Sigmoid colon (tissue), 7 donors: ENCODE measurements around the gene STAMBPL1. TPM values are rescaled to one million over a fixed set of nuclear protein-coding genes. Genes with fewer than 3 reads are reported as not detected.
"Not testable (repeated sequence)": the region's sequence is repeated elsewhere in the genome, so short reads cannot be mapped to it uniquely, and the experiment has no call there.

ENCODE experiments used
- DNase-seq: peaks from one replicate; pipeline ENCODE4 v3.0.0-alpha.2; 2019
- H3K27ac ChIP-seq, 4 donors: fragments of 200-600 bp; sonication (generic); one replicate each; pipeline ENCODE4 v1.5.1; 2016 to 2019; ENCODE audit warnings: mild to moderate bottlenecking in 1 of 4
- H3K27me3 ChIP-seq, 3 donors: fragments of 200-600 bp; sonication (generic); one replicate each; pipeline ENCODE4 v1.5.1; 2019; ENCODE audit warnings: mild to moderate bottlenecking in 1 of 3
- H3K36me3 ChIP-seq, 4 donors: fragments of 200-600 bp; sonication (generic); one replicate each; pipeline ENCODE4 v1.5.1; 2016 to 2019
- H3K4me1 ChIP-seq, 4 donors: fragments of 200-600 bp; sonication (generic); one replicate each; pipeline ENCODE4 v1.5.1; 2017 to 2019
- H3K4me3 ChIP-seq, 4 donors: fragments of 200-600 bp; sonication (generic); one replicate each; pipeline ENCODE4 v1.5.1; 2017 to 2019; ENCODE audit warnings: mild to moderate bottlenecking in 2 of 4, moderate library complexity in 1 of 4
- H3K9me3 ChIP-seq, 4 donors: fragments of 200-600 bp in 3 of 4; sonication (generic) in 3 of 4; one replicate each; pipeline versions ENCODE4 v1.5.1 to v1.6.1; 2013 to 2019
- EP300 ChIP-seq, 4 donors: sonication (generic); formaldehyde crosslinking; IDR thresholded peaks; one replicate each; pipeline ENCODE4 v1.6.1; 2017; ENCODE audit warnings: antibody characterized with exemption in 4 of 4
- POLR2A ChIP-seq, 2 donors: fragments of 450-650 bp; IDR thresholded peaks; one replicate each; pipeline ENCODE4 v1.6.1; 2016; ENCODE audit warnings: antibody characterized with exemption in 2 of 2, mild to moderate bottlenecking in 2 of 2, moderate library complexity in 2 of 2
- POLR2AphosphoS5 ChIP-seq, 4 donors: sonication (generic); formaldehyde crosslinking; IDR thresholded peaks; one replicate each; pipeline ENCODE4 v1.6.1; 2017; ENCODE audit warnings: antibody characterized with exemption in 4 of 4
- WGBS, 2 donors: extraction: QIAGEN DNeasy Blood & Tissue Kit; methylation state at CpG; one replicate each; pipeline ENCODE4 v1.1.7; 2013; 5-methylcytosine and 5-hydroxymethylcytosine counted together
- intact Hi-C: fragments of 100-400 bp; cut with DNase I; formaldehyde crosslinking; loops from one replicate; pipeline ENCODE4 v1.15.1; 2023
- polyA plus RNA-seq, 3 donors: library from polyadenylated mRNA; stranded (reverse); fragments of 200-250 nt; gene quantifications; one replicate each; pipeline ENCODE4 v1.2.3, GENCODE V29; 2013
- total RNA-seq, 4 donors: library from RNA; depleted of rRNA; stranded (reverse); fragments of >200 nt; gene quantifications; one replicate each; pipeline ENCODE4 v1.1.0, GENCODE V29; 2016
- TF ChIP-seq, protein P1 (sequence below), 4 experiments: fragments of 450-650 bp in 3 of 4; fragments of 200-600 bp in 1 of 4; IDR thresholded peaks; one replicate each; pipeline ENCODE4 v1.5.1; 2016 to 2019; ENCODE audit warnings: antibody characterized with exemption in 4 of 4, mild to moderate bottlenecking in 3 of 4, moderate library complexity in 2 of 4
- donor health status: healthy with polysubstance abuse.
- donor health status: Bipolar disorder and iron deficiency.
- donor health status: healthy.

The STAMBPL1 gene
- total and polyA plus RNA-seq, 7 donors, result 9.0 to 29.6 (median 11.0) TPM

DNA sequence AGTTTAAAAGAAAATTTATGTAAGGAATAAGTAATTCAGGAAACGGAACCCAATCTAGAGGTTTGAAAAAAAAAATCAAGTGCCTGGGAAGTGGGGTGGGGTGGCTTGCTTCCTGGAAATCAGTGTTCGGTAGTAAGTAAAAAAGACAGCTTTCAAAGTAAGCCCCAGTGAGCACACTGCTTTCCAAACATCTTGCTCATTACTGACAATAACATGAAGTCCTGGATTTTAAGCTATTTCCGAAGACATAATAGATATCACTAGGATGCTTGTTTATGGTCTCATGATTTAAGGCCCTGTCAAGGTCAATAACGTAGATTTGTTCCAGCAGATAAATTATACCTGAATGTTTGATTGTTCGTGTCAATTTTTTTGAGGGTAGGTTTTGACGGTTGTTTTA lies 1.3 kb downstream of the STAMBPL1 start:
- 4 to 19% methylated on average over 6 of the region's 6 CpGs for WGBS, 2 donors
- no peaks in the 10 kb centered on the region for H3K9me3 ChIP-seq
- H3K4me1 ChIP-seq, result peaks cover 0 to 16% (median 7%) of the 10 kb centered on the region in 4 donors
- TF ChIP-seq EP300 (IDR thresholded peaks at IDR 0.05) (no peak), POLR2AphosphoS5 (IDR thresholded peaks at IDR 0.05) (peak in 1 of 4 donors; percentile 22)
- H3K27ac ChIP-seq, result peak overlapping the region; percentile 77 to 92 (median 86)
- no peak for DNase-seq
- H3K4me3 ChIP-seq, result peak overlapping the region; percentile 56 to 78 (median 70)
- intact Hi-C loops, result loop anchor here (5.0 kb wide), 2 partner anchors 44 to 46 kb away; no protein-coding TSS in a partner anchor
- no peaks in the 10 kb centered on the region for H3K36me3 ChIP-seq
- H3K27me3 ChIP-seq, result no peaks in the 10 kb centered on the region

DNA sequence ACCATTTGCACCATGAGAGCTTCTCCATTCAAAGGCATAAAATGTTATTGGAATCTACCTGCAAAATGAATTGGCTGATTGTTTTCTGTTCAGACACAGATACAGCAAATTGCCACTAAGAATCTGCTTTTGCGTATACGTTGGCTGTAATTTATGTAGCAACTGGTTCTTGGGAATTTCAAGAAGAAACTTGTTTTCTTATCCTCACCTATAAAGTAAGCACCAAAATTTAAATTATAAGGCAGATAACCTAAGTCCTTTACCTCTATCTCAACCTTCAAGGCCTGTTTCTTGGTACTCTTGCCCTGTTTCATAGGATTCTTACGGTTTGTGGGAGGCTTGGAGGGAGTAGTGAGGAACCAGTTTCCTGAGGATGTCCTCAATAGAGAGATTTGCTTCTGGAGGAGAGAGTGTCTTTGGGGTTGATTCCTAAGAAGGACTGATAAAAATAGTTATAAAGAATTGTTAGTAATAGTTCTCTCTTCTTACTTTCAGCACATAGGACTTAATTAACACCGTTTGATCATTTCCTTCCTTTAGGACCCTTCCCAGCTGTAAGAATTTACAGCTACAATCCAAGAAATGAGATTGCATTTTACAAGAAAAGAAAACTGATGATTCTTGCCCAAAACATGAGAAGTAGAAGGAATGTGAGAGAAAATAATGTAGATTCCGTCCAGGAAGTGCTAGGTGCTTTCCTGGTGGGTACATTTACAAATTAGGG lies 2.0 kb downstream of the STAMBPL1 start:
- no peaks in the 10 kb centered on the region for H3K27me3 ChIP-seq
- 12 to 39% methylated on average over 5 of the region's 5 CpGs for WGBS, 2 donors
- H3K36me3 ChIP-seq, result no peaks in the 10 kb centered on the region
- peak overlapping the region; percentile 77 to 92 (median 86) for H3K27ac ChIP-seq
- H3K4me3 ChIP-seq, result peak overlapping the region in 3 of 4 donors; percentile 7 to 78 (median 75)
- intact Hi-C loops, result loop anchor here (5.0 kb wide), 2 partner anchors 45 kb away; no protein-coding TSS in a partner anchor
- TF ChIP-seq, protein P1, sequence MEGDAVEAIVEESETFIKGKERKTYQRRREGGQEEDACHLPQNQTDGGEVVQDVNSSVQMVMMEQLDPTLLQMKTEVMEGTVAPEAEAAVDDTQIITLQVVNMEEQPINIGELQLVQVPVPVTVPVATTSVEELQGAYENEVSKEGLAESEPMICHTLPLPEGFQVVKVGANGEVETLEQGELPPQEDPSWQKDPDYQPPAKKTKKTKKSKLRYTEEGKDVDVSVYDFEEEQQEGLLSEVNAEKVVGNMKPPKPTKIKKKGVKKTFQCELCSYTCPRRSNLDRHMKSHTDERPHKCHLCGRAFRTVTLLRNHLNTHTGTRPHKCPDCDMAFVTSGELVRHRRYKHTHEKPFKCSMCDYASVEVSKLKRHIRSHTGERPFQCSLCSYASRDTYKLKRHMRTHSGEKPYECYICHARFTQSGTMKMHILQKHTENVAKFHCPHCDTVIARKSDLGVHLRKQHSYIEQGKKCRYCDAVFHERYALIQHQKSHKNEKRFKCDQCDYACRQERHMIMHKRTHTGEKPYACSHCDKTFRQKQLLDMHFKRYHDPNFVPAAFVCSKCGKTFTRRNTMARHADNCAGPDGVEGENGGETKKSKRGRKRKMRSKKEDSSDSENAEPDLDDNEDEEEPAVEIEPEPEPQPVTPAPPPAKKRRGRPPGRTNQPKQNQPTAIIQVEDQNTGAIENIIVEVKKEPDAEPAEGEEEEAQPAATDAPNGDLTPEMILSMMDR (IDR thresholded peaks at IDR 0.05), result no peak
- no peak for TF ChIP-seq POLR2A (IDR thresholded peaks at IDR 0.05)
- no peak for TF ChIP-seq EP300 (IDR thresholded peaks at IDR 0.05)
- no peak for TF ChIP-seq POLR2AphosphoS5 (IDR thresholded peaks at IDR 0.05)
- no peak for DNase-seq
- peaks cover 0 to 16% (median 7%) of the 10 kb centered on the region in 4 donors for H3K4me1 ChIP-seq
- no peaks in the 10 kb centered on the region for H3K9me3 ChIP-seq

DNA sequence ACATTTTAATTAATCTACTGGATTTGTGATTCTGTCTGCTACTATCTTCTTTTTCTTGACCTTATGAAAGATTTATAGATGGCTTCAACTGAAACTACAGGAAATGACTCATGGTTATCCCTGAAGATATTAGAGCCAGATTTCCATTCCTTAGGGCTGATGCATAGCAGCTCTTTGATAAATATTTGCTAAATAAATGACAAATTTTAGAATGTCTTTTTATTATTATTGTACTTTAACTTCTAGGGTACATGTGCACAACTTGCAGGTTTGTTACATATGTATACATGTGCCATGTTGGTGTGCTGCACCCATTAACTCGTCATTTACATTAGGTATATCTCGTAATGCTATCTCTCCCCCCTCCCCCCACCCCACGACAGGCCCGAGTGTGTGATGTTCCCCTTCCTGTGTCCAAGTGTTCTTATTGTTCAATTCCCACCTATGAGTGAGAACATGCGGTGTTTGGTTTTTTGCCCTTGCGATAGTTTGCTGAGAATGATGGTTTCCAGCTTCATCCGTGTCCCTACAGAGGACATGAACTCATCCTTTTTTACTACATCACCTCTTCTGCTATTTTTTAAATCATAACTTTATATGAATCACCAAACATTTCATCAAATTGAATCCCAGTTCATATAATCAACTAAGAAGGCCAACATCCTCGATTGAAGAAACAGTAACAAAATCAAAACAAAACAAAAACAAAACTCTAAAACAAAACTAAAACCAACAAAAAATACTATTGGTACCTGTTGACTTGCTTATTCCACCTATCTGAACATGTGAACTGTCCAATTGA lies 2.8 kb downstream of the STAMBPL1 start:
- not testable (repeated sequence) for DNase-seq, H3K27me3 ChIP-seq, H3K9me3 ChIP-seq, H3K36me3 ChIP-seq, H3K4me3 ChIP-seq
- 40 to 57% methylated on average over 8 of the region's 8 CpGs for WGBS, 2 donors
- intact Hi-C loops, result loop anchor here (5.0 kb wide), 2 partner anchors 44 to 46 kb away; no protein-coding TSS in a partner anchor
- Histone ChIP-seq H3K4me1 (peaks cover 0 to 16% (median 7%) of the 10 kb centered on the region in 4 donors), H3K27ac (peak overlapping the region; percentile 77 to 92 (median 86))
- TF ChIP-seq POLR2AphosphoS5 (IDR thresholded peaks at IDR 0.05), result peak in 3 of 4 donors; percentile 8 to 44 (median 34)

DNA sequence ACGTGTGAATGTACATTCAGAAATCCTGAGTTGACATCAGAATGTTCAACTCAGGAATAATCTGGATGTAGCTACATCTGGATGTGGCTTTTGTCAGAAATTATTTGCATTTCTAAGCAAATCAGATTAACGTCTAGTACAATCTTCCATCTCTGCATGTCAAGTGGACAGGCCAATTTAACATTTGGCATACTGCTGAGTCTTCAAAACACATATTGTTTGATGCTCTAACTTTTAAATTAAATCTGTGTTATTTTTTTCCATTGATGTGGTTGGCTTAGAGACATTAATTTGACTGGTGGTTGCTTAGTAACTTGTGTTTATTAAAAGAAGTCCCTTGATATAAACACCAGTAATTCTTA lies 3.4 kb downstream of the STAMBPL1 start:
- WGBS, 2 donors, result 37 to 49% methylated on average over 2 of the region's 2 CpGs
- H3K4me3 ChIP-seq, result no peak overlapping the region
- H3K27me3 ChIP-seq, result no peaks in the 10 kb centered on the region
- DNase-seq, result no peak
- intact Hi-C loops, result loop anchor here (5.0 kb wide), 2 partner anchors 44 to 46 kb away; no protein-coding TSS in a partner anchor
- peaks cover 0 to 16% (median 7%) of the 10 kb centered on the region in 4 donors for H3K4me1 ChIP-seq
- peak overlapping the region; percentile 35 to 92 (median 86) for H3K27ac ChIP-seq
- TF ChIP-seq POLR2AphosphoS5 (IDR thresholded peaks at IDR 0.05) (no peak), EP300 (IDR thresholded peaks at IDR 0.05) (no peak), POLR2A (IDR thresholded peaks at IDR 0.05) (no peak)
- TF ChIP-seq, protein P1 (IDR thresholded peaks at IDR 0.05), result no peak
- H3K36me3 ChIP-seq, result no peaks in the 10 kb centered on the region
- H3K9me3 ChIP-seq, result no peaks in the 10 kb centered on the region

DNA sequence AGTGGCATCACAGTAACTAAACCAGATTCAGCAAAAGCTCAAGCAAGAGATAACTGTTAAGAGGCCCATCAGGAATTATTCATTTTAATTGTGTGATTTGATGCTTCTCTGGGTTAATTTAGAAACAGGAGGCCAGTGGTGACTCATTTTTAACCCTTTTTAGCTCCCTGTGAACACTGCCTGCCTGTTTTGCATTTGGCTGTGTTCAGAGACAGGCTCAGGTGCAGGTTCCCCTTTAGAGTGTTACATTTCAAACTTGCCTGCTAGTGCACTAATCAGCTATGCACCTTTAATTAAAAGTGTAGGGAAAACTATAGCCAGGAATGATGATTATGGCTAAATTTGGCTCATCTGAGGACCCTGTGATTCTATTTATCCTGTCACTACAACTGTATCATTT lies 6.5 kb downstream of the STAMBPL1 start:
- Histone ChIP-seq H3K27ac (no peak overlapping the region), H3K36me3 (no peaks in the 10 kb centered on the region), H3K9me3 (no peaks in the 10 kb centered on the region), H3K4me1 (peaks cover 0 to 10% (median 2%) of the 10 kb centered on the region in 4 donors), H3K27me3 (no peaks in the 10 kb centered on the region), H3K4me3 (no peak overlapping the region)
- DNase-seq, result no peak
- TF ChIP-seq EP300 (IDR thresholded peaks at IDR 0.05), result no peak
- TF ChIP-seq, protein P1 (IDR thresholded peaks at IDR 0.05), result no peak
- TF ChIP-seq POLR2AphosphoS5 (IDR thresholded peaks at IDR 0.05), result no peak
- no peak for TF ChIP-seq POLR2A (IDR thresholded peaks at IDR 0.05)
- intact Hi-C loops, result no loop called here
